ENCODE measurements around the gene SHISA7.

The SHISA7 gene

GRCh38 chr19:55441692-55442321 lies 1.3 kb downstream of the SHISA7 start:
- DNase-seq (ENCODE audit: low spot score), result no peak
- TF ChIP-seq, protein P1, sequence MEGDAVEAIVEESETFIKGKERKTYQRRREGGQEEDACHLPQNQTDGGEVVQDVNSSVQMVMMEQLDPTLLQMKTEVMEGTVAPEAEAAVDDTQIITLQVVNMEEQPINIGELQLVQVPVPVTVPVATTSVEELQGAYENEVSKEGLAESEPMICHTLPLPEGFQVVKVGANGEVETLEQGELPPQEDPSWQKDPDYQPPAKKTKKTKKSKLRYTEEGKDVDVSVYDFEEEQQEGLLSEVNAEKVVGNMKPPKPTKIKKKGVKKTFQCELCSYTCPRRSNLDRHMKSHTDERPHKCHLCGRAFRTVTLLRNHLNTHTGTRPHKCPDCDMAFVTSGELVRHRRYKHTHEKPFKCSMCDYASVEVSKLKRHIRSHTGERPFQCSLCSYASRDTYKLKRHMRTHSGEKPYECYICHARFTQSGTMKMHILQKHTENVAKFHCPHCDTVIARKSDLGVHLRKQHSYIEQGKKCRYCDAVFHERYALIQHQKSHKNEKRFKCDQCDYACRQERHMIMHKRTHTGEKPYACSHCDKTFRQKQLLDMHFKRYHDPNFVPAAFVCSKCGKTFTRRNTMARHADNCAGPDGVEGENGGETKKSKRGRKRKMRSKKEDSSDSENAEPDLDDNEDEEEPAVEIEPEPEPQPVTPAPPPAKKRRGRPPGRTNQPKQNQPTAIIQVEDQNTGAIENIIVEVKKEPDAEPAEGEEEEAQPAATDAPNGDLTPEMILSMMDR (IDR thresholded peaks at IDR 0.05), result no peak
- Histone ChIP-seq H3K27ac (no peak overlapping the region), H3K4me3 (no peak overlapping the region)

- Histone ChIP-seq H3K27ac (no peak overlapping the region), H3K4me3 (no peak overlapping the region)
- no peak for DNase-seq (ENCODE audit: low spot score)
- TF ChIP-seq, protein P1 (IDR thresholded peaks at IDR 0.05), result no peak
These were observed 1.8 kb downstream of the SHISA7 start for GRCh38 chr19:55441319-55441691.

GRCh38 chr19:55440411-55441105 lies 2.5 kb downstream of the SHISA7 start:
- TF ChIP-seq, protein P1 (IDR thresholded peaks at IDR 0.05), result no peak
- no peak for DNase-seq (ENCODE audit: low spot score)
- H3K4me3 ChIP-seq, result no peak overlapping the region
- no peak overlapping the region for H3K27ac ChIP-seq

DNA sequence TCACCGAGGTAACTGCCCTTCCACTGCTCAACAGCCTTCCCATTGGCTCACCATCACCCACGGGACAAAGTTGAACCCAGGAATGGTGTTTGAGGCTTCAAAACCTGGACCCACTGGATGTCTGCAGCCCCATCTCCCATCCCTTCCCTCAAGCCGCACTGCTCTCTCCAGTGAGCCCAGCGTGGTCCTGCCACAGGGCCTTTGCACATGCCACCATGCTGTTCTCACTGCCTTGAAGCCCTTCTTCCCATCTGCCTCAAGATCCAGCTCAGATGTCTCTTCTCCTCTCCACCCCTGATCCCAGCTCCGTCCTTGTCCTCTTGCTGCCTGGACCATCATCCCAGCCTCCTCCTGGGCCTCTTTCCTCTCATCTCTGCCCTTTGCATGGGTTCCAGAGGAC lies 4.0 kb downstream of the SHISA7 start:
- TF ChIP-seq, protein P1 (IDR thresholded peaks at IDR 0.05), result no peak

DNA sequence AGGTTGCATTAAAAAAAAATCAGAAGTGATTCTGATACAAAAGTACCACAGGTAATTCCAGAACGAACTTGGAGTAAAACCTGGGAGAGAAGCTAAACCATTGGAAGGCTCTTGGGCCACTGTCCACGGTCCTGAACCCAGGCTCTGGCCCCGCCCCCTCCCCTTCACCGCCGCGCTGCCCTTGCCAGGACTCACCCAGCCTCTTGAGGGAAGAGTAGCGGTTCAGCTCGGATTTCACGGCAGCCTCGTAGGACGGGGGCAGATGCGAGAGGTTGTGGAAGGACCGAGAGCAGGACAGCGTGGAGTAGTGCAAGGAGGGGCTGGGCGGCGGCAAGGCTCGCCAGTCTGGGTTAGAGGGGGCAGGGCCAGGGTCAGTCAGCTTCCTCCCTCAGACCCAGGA lies 5.7 kb downstream of the SHISA7 start:
- Histone ChIP-seq H3K27ac (no peak overlapping the region), H3K4me3 (no peak overlapping the region)
- TF ChIP-seq, protein P1 (IDR thresholded peaks at IDR 0.05), result no peak
- DNase-seq (ENCODE audit: low spot score), result no peak

More for the DNA sequence above, 4.0 kb downstream of the SHISA7 start:
- H3K4me3 ChIP-seq, result no peak overlapping the region
- DNase-seq (ENCODE audit: low spot score), result no peak
- no peak overlapping the region for H3K27ac ChIP-seq

- TF ChIP-seq, protein P1 (IDR thresholded peaks at IDR 0.05), result no peak
- Histone ChIP-seq H3K27ac (no peak overlapping the region), H3K4me3 (no peak overlapping the region)
- DNase-seq (ENCODE audit: low spot score), result no peak
These were observed 6.3 kb downstream of the SHISA7 start for GRCh38 chr19:55436847-55437246.

DNA sequence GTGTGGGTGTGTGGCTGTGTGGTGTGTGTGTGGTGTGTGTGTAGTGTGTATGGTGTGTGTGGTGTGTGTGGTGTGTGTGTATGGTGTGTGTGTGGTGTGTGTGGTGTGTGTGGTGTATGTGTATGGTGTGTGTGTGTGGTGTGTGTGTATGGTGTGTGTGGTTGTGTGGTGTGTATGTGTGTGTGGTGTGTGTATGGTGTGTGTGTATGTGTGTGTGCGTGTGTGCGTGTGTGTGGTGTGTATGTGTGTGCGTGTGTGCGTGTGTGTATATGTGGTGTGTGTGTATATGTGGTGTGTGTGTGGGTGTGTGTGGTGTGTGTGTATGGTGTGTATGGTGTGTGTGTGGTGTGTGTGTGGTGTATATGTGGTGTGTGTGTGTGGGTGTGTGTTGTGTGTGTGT lies 8.1 kb downstream of the SHISA7 start:
- H3K27ac ChIP-seq, result no peak overlapping the region
- H3K4me3 ChIP-seq, result no peak overlapping the region
- TF ChIP-seq, protein P1 (IDR thresholded peaks at IDR 0.05), result no peak
- no peak for DNase-seq (ENCODE audit: low spot score)
